ENCODE measurements around the gene DKC1.
"Not testable (repeated sequence)": the region's sequence is repeated elsewhere in the genome, so short reads cannot be mapped to it uniquely, and the experiment has no call there.

The DKC1 gene

DNA sequence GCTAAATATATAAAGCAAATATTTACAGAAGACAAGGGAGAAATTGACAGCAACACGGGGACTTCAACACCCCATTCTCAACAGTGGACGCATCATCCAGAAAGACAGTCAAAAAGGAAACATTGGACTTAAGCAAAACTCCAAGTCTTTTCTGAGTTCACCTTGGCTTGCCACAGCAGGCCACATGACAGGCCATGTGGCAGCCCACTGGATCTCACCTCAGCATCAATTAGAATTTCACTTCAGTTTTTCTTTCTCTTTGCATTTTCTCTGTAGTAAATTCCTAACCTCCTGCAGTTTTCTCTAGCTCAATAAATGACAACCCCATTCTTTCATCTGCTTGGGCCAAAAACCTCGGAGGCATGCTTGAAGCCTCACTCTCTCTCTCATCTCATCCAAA is 59.4 kb downstream of the DKC1 start:
- DNase-seq = no peak

DNA sequence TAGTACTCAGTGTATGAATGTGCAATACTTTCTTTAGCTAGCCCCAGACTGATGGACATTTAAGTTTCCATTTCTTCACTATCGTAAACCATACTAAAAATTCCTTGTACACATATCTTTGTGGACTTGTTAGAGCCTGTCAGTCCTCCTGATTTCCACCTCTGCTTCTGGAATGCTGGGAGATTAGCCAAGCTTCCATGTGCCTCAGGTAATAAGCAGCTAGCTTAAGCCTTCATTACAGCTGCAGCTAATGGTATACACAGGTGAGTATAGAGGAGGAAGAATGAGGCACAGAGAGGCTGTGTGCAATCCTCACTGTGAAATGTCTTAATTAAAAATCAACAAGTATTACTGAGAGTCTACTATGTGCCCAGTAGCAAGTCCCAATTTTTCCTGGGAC is 62.0 kb downstream of the DKC1 start:
- DNase-seq = no peak

DNA sequence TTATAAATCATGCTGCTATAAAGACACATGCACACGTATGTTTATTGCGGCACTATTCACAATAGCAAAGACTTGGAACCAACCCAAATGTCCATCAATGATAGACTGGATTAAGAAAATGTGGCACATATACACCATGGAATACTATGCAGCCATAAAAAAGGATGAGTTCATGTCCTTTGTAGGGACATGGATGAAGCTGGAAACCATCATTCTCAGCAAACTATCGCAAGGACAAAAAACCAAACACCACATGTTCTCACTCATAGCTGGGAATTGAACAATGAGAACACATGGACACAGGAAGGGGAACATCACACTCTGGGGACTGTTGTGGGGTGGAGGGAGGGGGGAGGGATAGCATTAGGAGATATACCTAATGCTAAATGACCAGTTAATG is 62.9 kb downstream of the DKC1 start:
- not testable (repeated sequence) for DNase-seq

Measured in SHP77 treated with DMSO at 0.1 percent for 48 hours (cell line).